NCI-H1694 treated with DMSO at 0.1 percent for 48 hours (cell line): Measurements from ENCODE around the gene DMD.
"Not testable (repeated sequence)": the region's sequence is repeated elsewhere in the genome, so short reads cannot be mapped to it uniquely, and the experiment has no call there.

ENCODE experiments used
- DNase-seq: peaks from one replicate; lab custom pipeline; 2025; lab: John Stamatoyannopoulos, UW

Gene DMD

DNA sequence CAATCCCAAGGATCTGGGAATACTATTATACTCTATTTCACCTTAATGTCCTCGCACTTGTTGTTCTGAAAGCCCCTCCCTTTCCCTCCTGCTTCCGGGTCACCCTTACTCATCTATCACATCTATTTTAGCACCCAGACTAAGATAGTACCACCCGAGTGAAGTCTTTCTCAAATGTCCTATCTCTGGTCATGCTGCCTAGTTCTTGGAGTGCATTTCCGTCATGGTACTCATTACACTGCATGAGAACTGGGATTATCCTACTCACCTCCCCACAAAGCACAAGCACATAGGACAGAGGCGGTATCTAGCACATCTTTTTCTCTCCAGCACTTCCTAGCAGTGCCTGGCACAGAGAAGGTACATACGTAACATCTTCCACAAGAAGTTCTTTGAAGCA lies 1195.2 kb downstream of the DMD start:
- no peak for DNase-seq

DNA sequence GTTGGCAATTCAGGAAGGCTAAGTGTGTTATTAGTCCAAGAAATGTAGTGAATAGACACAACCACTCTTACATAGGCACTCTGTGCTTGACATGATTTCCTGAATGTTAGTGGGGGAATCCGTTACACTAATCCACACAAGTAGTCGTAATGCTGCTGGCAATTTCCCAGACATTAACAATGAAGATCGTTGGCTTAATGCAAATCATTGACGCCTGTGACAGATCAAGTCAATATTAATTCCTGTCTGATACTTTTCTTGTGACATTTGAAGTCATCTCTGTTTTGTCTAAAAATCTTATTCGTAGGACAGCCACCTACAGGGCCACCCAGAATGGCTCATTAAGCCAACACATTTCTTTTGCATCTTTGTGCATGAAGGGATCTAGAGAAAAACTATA lies 1200.4 kb downstream of the DMD start:
- DNase-seq, result no peak

DNA sequence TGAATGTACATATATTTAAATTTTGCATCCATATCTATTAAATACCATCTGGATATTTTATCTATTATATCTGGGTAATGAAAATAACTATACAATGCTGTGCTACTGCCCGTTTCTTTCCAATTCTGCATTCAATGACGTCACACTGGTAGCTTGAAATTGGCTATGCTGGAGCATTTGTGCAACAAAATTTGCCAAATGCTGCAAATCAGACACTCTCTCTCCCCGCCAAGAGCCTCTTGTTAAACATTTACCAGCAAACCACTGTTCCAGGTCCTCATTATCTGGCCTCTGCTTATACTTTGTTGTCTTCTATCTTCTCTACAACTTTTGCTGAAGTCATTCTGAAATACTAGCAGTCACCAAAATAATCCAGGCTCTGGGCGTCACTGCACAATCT lies 1201.1 kb downstream of the DMD start:
- no peak for DNase-seq

DNA sequence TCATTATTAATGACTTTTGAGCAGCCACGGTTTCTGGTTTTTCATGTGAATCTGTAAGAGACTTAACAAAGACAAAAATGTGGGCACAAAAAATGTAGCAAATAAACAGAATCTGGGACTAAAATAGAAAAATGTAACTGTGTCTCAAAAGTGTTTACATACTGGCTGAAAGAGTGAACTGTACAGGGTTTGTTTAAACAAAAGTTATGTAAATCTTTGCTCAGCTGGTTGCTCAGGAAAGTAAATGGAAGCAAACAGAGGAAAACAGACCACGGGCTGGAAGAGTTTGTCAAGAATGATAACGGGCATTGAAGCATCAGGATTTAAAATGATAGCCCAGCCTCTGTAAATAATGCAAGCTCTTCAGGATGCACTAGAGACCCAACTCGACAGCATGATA lies 1217.7 kb downstream of the DMD start:
- no peak for DNase-seq

DNA sequence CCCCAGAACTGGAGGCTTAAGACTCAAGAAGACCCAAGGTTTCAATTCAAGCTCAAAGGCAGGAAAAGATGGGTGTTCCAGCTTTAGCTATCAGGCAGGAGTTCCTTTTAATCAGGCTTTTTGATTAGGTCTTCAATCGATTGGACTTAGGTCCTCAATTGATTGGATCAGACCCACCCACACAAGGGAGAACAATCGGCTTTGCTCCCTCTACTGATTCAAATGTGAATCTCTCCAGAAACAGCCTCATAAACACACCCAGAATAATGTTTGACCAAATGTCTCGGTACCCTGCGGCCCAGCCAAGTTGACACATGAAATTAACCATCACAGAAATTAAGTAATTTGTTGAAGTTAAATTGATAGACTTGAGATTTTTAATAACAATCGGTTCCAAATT lies 1222.4 kb downstream of the DMD start:
- no peak for DNase-seq

DNA sequence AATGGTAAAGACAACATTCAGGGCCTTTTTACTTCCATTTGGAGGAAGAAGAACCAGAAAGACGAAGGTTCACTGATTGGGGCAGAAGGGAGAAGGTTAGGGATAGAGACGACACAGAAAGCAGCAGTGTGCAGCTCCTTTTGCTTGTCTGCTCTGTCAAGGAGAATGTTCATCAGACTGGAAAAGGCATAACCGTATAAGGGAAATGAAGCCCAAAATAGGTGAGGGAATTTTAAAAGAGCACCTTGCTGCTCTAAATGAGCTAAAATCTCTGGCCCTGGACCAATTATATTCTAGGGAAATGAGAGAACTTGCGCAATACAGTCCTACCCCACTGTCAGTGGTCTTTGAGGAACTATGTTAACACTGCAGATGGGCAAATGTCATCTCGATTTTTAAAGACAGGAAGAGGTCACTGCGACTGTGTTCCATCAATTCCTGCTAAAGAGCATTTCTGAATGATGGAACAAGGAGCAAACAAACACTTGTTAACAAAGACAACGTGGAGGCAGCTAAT lies 1229.7 kb downstream of the DMD start:
- DNase-seq, result no peak

DNA sequence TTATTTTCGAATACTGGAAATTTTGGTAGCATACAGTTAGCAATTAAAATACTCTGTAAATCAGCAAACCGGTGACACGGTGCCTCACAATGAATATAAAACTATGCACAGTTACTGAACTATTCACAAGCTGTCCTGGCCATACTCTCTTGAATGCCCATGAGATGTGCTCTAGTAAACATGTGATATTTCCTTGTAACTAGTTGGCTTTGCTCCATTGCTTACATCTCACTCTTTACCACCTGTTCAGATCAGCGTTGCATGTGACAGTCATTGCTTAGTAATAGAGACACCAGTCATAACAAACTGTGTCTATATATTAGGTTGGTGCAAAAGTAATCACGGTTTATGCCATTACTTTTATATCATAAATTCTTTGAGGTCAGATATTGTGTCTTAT lies 1241.6 kb downstream of the DMD start:
- no peak for DNase-seq

DNA sequence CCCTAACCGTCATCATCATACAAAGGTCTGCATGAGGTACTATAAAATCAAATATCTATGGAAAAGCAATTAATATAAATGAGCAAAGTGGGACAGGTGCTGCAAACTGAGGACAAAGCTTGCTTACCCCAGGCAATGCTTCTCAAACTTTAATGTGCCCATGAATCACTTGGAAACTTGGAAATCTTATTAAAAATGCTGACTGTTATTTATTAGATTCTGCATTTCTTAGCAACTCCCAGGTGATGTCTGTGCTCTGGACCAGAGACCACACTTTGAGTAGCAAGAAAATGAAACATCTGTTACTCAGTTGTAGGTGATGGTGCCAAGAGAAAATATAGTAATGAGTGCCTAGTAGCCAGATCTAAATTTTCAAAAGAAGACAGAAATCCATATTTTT lies 1249.1 kb downstream of the DMD start:
- DNase-seq, result no peak

DNA sequence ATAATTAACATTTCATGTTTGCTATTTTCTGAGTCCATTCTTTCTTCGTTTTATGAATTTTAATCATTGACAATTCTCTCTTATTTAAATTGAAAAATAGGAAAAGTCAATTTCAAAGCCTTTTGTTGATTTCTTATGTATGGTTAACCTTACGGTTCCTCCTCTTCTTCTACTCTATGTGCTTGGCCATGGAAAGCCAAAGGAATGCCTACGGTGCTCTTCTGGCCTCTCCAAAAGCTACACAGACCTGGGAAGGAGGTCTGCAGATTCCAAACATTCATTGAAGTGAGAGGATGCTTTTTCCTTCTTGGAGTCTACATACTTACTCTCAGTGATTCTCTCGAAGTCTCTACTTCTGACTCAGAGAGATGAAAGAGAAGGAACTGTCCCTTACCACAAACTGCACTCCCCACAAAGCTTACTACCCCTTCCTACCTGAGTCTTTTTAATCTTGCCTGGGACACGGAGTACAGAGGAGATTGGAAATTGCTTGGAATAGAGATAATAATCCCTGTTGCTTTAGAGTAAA lies 1276.4 kb downstream of the DMD start:
- no peak for DNase-seq

DNA sequence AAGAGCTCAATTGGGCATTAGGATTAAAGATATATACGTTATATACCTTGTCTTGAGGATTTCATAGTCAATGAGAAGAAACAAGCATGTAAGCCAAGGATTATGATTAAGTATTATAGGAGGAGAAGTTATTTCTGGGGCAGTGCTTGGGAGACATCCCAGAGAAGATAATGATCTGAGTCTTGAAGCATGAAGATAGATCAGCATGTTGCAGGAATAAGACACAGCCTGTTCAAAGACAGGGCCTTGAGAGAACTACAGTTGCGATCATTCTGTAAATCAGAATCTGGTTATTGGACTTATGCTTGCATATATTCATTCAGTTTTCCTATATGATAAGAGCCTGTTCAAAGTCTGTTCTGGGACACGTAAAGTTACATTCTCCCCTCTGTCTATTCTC lies 1277.3 kb downstream of the DMD start:
- DNase-seq, result no peak

DNA sequence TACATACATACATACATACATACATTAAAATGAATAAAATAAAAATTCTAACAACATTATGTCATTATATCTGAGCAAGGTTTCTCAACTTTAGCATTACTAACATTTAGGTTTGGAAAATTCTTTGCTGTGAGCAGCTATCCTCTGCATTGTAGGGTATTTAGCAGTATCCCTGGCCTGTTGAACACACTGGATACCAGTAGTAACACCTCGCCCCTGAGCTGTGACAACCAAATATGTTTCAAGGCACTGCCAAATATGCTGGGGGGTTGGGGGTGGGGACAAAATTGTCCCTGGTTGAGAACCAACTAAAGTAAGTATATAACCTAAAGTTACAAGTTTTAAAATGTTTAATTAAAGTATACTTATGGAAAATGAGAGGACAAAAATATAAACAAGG lies 1278.6 kb downstream of the DMD start:
- no peak for DNase-seq

DNA sequence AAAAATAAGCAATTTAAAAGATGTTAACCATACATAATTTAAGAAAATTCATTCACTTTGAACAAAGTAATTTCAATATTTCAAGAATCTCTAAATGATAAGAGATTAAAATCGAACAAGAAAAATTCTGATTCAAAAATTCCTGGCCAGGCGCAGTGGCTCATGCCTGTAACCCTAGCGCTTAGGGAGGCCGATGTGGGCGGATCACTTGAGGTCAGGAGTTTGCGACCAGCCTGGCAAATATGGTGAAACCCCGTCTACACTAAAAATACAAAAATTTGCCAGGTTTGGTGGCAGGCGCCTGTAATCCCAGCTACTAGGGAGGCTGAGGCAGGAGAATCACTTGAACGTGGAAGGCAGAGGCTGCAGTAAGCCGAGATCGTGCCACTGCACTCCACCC lies 1279.0 kb downstream of the DMD start:
- DNase-seq, result not testable (repeated sequence)

DNA sequence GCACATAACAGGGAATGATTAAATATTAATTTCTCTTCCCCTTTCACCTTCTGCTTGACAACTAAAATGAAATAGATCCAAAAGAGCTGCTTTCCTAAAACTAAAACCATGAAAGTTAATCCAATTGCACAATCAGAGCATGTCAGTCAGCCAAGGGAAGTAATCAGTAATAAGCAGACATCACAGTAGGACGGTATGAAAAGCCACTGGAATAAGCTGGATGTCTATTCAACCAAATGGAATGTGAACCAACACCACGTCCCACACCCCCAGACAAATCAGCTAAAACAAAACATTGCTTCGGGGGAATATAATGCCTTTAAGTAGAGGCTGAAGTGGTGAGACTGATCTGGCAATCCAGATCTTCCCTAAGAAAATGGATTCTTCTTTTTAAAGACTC lies 1280.1 kb downstream of the DMD start:
- no peak for DNase-seq

DNA sequence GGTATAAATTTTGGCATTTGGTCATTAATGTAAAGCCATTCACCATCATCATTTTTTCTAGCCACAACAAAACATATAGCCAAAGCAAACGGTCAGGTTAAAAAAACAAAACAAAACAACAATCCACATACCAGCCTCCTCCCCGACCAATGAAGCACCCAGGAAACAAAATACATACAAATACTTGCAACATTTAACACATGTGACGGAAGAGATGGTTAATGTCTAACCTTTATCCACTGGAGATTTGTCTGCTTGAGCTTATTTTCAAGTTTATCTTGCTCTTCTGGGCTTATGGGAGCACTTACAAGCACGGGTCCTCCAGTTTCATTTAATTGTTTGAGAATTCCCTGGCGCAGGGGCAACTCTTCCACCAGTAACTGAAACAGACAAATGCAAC lies 1282.0 kb downstream of the DMD start:
- no peak for DNase-seq

DNA sequence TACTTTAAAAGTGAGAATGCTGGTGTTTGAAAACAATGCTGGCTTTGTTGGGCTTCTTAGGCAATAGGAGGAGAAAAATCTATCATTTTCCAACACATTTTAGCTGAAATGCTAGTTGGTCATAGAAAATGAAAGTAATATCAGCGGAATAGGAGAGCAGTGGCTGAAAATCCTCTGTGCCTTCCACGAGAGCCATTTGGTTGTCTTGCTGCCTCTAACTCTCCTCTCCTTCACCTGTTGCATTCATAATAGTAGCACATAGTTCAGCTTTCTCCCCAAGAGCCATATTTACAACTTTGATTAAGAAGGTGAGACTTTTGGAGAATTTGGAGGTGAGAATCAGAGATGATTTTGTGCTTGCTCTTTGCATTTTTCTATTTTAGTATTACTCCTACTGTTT lies 1290.1 kb downstream of the DMD start:
- DNase-seq, result no peak

DNA sequence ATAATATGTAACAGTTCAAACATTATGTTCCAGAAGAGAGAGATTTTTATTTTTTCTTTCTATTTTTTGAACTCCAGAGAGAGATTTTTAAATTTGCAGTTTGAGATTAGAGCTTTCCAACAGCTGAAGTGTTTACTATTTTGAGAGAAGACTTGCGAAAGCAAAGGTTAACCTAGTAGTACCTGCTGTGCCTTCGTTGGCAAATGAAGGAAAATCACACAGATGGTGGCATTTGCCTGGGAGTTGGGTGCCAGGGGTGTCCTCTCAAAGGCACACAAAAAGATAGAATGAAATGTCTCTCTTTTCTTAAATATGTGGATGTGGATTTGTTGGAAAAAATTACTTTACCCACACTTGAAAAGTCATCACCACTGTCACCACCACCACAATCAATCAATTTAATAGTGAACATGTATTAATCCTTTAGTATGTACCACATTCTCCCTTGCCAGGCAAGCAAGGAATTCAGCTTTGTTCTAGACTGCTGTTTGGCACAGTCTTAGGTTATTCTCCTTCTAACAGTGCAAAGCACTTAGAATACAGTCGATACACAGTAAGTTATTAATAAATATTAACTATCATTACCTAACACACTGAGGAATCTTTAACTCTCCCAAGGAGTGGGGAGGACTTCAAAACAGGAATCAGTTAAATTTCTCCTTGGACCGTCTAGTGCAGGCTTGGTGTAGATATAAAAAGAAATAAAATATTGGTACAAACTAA lies 1301.3 kb downstream of the DMD start:
- DNase-seq, result no peak

DNA sequence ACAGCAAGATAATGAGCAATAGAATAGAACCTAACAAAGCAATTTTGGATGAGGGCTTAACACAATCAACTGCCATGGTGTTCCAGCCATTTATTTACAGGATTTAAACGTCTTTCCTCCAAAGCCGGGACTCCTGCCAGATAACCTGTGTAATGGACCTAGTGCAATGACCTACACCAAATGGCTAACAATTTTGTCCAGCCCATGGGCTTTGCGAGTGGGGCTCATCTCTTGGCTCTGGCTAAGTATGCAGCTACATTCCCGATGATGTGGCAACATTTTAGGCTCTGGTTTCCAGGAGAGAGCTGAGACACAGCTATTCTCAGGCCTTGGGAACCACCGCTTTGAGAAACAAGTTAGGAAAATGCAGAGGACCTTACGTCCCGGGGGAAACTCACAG lies 1317.2 kb downstream of the DMD start:
- no peak for DNase-seq

DNA sequence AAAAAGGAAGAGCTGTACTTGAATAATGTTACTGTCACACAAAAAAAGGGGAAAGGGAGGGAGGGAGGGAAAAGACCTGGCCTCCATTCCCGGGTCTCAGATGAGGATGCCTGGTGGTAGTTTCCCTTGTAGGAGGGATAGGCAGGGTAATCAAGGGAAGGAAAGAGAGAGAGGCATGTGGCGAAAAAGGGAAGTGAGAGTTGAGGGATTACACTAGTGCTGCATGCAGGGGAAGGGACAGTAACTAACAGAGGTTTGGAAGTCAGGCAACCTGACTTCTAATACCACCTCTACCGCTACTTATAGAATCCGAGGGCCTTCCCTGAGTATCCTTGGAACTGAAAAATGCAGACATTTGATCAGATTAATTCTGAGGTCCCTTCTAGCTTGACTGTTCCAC lies 1317.8 kb downstream of the DMD start:
- DNase-seq, result no peak

DNA sequence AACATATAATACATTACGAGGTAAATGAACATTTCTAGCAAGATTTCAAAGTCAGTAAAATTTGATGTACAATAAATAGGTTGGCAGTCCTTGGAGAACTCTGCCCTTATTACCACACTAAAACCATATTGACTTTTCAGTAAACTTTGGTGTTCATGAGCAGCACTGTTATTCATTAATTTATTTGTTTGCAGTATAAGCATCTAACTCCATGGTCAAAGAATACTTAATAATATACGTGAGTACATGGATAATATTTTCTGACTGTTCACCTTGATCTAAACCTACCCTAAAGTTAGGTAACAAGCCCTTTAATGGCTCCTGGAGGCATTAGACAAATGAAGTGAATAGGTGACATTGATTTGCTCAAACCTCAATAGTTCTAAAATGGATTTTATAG lies 1322.3 kb downstream of the DMD start:
- DNase-seq, result no peak

DNA sequence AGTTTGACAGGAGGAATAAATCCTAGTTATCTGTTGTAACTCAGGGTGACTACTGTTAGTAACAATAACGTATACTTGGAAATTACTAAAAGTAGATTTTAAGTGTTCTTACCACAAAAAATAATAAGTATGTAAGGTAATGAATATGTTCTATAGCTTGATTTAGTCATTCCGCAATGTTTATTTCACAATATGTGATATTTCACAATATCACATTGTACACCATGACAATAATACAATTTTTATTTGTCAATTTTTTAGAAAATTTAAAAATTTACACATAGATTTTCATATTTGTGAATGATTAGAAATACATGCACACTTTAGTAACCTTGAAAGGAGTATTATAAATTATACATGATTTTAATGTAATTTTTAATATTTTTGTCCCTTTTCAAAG lies 1326.8 kb downstream of the DMD start:
- DNase-seq, result no peak

DNA sequence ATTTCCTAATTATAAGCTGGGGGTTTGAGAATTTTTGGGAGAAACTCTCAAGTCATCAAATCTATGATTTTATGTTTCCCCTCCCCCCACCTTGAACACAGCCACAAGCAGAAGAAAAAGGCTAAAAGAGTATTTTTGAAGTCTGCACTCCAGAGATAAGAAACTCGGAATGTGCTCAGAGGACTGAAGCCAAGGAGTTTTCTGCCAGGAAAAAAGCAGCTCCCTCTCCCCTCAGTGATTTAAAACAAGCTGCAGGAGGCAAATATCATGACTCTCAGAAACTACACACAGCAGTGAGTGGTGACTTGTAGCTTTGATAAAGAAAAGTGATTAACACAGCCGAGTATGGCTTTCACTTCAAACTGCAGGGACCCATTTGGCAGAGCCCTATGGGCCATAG lies 1339.3 kb downstream of the DMD start:
- DNase-seq, result no peak

DNA sequence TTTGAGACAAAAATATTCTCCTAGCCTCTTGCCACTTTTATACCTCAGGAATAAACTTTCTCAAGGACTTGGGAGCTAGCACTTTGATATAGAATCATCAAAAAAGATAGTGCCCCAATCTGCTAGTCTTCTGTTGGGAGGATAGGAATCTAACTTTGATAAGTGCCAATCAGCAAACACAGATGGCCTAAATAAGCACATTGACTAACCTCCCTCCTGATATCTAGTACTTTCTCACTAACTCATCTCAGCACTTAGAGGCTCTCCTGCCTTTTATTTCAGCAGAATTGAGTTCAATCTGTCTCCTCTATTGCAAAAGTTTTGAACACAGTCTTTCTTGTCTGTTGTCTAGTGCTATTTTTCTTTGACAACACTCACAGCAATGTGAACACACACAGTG lies 1341.1 kb downstream of the DMD start:
- DNase-seq, result no peak

DNA sequence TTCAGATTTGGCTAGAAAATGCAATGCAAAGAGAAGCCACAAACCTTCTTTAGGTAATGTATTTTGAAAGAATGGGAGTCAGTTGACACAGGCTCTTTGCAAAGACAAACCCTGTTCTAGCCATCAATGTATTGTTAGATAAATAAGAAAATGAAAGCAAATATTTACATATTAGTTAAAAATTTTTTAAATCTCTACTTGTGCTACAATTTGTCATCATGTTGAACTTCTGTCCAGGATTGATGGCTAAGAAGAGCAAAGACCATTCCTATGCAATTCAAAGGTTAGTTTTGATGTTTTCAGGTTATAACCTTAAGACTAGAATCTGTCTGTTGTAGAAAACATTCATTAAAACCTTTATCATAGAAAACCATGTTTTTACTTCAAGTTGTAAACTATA lies 1350.7 kb downstream of the DMD start:
- no peak for DNase-seq

DNA sequence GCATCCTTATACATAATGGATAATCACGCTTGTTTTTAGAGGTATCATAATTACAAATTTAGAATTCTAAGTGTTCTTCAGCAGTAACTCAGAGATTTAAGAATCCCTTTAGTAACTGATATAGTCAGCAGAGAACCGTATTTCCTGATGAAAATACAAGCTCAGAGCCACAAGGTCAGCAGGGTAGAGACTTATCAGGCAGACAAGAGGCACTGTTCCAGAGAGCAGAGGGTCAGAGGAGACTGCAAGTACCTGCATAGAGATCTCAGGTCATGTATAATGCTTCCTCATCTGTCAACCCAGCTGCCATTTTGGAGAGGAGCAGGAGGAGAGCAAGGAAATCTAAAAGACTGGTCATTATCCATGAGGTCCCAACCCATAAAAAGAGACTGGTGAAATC lies 1352.4 kb downstream of the DMD start:
- DNase-seq, result no peak
